Superior temporal gyrus (tissue), 1 donor: ENCODE measurements around the gene THAP7.

Experiments used
- DNase-seq: peaks from one replicate; pipeline ENCODE4 v3.0.0-alpha.2; 2016; ENCODE audit errors: extremely low spot score

Gene THAP7

GRCh38 chr22:20964090-20964798 is 37.7 kb downstream of the THAP7 start:
- no peak for DNase-seq

- DNase-seq, result no peak
These were observed 38.5 kb downstream of the THAP7 start for GRCh38 chr22:20963201-20964052.

- DNase-seq, result no peak
These were observed 39.4 kb downstream of the THAP7 start for GRCh38 chr22:20962491-20962945.

DNA sequence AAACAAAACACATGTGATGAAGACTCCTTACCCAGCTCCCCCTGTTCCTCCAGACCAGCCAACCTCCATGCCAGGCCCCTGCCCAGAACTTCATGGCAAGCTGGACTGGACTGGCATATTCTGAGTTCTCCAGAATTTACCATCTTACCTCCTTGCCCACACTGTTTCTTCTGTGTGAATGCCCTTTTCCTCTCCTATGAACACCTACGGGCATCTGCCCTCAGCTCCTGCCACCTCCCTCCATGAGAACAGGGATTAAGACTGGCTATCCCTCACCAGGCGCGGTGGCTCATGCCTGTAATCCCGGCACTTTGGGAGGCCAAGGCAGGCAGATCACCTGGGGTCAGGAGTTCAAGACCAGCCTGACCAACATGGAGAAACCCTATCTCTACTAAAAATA is 41.3 kb downstream of the THAP7 start:
- no peak for DNase-seq

GRCh38 chr22:20959578-20960461 is 42.1 kb downstream of the THAP7 start:
- DNase-seq, result no peak

GRCh38 chr22:20957683-20958431 is 44.1 kb downstream of the THAP7 start:
- DNase-seq, result no peak

DNA sequence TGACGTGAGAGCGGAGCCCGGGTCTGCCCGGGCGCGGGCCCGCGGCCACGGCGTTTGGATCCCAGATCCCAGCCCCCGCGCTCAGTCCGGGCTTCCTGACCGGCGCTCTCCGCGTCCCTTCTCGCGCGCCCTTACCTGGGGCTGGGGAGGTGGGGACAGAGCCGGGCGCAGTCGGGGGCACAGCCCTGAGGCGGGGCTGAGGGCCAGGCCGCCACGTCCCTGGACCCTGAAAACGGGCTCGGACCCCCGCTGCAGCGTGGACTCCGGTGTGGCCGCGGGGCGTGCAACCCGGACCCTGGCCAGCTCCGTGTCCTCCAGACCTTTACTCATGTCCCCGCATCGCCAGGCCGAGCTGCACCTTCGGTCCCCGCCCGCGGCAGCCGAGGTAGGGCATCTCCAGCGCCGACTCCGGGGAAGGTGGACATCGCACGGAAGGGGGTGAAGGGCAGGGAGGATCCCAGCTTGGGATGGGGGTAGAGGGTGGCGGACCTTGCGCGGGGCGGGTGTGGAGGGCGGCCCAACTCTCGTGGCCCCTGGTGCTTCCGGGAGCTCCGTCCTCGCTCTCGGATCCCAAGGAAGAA is 44.7 kb downstream of the THAP7 start:
- DNase-seq, result no peak

GRCh38 chr22:20956258-20957101 is 45.4 kb downstream of the THAP7 start:
- DNase-seq, result no peak

GRCh38 chr22:20955548-20955947 is 46.4 kb downstream of the THAP7 start:
- no peak for DNase-seq

DNA sequence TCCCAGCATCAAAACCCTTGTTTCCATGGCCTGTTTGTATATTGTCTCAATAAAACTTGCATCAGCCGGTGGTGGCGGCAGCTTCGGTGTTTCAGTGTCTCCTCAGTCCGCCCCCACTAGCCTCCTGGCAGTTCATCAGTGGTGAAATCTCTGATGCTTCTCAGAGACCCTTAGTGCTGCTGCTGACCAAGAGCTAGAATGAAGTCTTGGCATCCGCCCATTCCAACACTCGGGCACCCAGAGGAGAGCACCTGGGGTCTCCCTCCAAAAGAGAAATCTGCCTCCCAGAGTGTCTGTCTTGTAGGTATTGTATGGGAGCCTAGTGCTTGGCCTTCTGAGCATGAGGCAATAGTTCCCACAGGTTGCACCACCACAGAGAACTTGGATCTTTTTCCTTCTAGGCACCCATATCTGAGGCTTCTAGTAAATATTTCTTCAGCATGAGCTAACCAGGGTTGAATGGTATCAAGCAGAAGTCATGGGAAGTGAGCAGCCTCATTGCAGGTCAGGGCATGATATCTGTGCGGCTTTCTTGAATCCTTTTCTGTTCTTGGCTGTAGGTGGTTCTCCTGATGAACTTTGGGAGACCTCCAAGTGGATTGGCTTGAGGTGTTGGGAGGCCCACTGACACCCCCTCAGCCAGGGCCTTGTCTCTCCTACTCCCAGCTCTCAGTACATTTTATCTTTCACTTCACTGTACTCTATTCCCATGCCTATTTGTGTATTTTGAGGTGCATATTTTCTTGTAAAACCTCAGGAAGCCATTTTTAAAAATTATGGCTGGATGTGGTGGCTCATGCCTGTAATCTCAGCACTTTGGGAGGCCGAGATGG is 48.0 kb downstream of the THAP7 start:
- DNase-seq, result no peak

- no peak for DNase-seq
These were observed 48.6 kb downstream of the THAP7 start for GRCh38 chr22:20953342-20953608.

- DNase-seq, result no peak
These were observed 49.2 kb downstream of the THAP7 start for GRCh38 chr22:20952544-20953341.

DNA sequence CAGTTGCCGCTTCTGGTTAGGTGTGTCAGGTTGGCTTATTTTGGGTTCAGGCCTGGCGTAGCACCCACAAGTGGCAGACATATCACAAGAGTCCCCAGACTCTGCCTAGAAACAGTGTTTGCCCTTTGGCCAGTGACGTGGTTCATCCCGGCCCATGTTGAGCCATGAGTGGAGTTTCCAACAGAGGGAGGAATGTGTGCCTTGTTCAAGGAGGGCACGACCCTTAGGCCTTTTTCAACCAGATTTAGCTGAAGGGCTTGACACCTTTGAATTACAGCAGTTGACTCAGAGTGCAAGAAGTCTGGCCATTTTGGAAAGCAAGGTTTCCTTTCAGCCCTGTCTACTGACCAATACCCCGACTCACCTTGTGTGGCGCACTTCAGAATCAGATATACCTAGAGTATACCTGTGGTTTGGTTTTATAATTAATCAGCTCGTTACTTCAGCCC is 50.0 kb downstream of the THAP7 start:
- no peak for DNase-seq

DNA sequence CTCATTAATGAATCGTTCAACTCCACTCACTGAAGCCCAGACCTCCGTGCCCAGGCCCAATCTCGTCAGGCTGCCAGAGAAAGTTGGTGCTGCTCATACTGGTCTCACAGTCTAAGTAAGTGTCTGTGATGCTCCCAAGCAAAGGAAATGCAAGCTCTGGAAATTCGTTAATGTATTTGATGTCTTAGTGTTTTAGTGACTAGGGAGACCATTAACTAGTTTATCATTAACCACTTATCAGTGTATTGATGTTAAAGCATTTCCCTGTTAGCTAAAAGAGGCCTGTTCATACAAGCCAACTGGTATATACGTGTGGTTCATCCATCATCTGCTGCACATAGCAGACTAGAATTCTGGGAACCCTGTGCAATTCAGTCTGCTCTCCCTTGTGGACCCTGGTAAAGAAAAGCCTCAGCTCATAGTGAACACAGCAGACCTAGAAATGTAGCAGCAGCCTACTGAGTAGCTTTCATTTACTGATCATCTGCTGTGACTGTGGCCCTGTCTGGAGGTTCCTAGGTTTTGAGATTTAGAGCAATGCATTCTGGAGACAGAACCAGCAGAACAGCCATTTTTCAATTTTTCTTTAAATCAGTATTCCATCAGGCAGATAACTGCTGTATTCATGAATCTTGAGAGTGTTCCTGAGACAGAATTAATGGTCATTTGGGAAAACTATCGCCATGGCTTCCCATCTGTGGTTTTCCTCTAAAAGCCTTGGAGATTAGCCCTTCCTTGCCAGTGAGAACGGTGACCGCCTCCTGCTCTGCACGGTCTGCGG is 50.6 kb downstream of the THAP7 start:
- no peak for DNase-seq

DNA sequence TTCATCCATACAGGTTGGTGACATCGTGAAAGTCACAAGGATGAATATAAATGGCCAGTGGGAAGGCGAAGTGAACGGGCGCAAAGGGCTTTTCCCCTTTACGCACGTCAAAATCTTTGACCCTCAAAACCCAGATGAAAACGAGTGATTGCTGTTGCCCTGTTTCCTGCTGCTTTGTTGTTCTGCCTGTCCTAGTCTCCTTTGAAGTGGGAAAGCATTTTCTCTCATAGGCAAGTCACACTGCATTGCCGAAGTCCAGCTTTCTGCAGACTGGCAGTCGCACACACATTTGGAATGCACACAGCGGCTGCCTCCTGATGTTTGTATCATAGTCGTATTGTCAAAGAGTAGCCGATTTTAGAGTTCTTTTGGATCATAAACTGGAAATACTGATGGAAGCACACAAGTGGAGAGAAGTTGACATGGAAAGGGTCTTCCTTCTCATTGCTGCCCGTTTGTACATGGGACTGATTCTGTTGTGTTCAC is 52.2 kb downstream of the THAP7 start:
- no peak for DNase-seq
